HG02870 (cell line): ENCODE data around the gene TCEANC2.
"Not testable (repeated sequence)": the region's sequence is repeated elsewhere in the genome, so short reads cannot be mapped to it uniquely, and the experiment has no call there.

Experiments used
- ATAC-seq: cut with Tn5 transposase; IDR thresholded peaks from one replicate; pipeline ENCODE4 v1.9.1; 2021; ENCODE audit warnings: mild to moderate bottlenecking, moderate library complexity; ENCODE audit not compliant: unreplicated experiment

TCEANC2 gene

GRCh38 chr1:54024811-54025210, 28.6 kb upstream of the TCEANC2 start:
- ATAC-seq: not testable (repeated sequence)

DNA sequence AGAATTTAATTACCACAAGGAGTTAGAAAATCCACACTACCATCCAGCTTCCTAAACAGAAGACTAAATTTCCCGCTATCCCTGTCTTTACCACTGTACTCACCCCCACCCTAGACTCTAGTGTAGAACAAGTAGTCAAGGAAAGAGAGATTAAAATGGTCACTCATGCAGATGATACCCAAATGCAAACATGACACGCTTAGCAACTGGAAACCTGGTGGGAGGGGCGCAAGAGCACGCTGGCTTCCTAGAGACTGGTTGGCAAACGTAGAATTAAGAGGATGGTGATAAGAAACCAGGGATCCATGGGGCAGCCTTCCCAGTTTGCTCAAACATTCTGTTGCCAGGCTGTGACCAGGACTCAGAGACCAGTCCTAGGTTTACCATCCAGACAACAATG, 25.6 kb upstream of the TCEANC2 start:
- ATAC-seq: no peak

- no peak for ATAC-seq
These were observed 24.8 kb upstream of the TCEANC2 start for GRCh38 chr1:54028306-54029251.

- no peak for ATAC-seq
These were observed 15.9 kb upstream of the TCEANC2 start for GRCh38 chr1:54037476-54037875.

DNA sequence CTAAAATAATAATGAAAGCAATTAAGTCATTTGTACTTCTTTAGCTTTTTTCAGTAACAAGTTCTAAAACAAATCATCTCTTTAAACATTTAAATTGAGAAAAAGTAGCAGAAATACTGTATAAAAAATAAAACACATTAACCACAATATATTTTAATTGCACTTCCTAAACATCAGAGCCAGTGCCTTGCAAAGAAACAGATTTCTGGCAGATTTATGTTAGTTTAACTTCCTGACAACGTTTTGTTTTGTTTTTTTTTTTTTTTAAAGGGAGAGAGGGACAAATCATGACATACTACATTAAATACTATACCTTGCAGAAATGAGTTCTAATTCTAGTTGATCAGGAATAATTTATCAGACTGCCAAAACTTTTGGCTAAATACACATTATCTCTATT, 11.6 kb upstream of the TCEANC2 start:
- ATAC-seq: no peak

GRCh38 chr1:54045496-54045895, 7.9 kb upstream of the TCEANC2 start:
- no peak for ATAC-seq

- no peak for ATAC-seq
These were observed 6.6 kb upstream of the TCEANC2 start for GRCh38 chr1:54046671-54047383.

DNA sequence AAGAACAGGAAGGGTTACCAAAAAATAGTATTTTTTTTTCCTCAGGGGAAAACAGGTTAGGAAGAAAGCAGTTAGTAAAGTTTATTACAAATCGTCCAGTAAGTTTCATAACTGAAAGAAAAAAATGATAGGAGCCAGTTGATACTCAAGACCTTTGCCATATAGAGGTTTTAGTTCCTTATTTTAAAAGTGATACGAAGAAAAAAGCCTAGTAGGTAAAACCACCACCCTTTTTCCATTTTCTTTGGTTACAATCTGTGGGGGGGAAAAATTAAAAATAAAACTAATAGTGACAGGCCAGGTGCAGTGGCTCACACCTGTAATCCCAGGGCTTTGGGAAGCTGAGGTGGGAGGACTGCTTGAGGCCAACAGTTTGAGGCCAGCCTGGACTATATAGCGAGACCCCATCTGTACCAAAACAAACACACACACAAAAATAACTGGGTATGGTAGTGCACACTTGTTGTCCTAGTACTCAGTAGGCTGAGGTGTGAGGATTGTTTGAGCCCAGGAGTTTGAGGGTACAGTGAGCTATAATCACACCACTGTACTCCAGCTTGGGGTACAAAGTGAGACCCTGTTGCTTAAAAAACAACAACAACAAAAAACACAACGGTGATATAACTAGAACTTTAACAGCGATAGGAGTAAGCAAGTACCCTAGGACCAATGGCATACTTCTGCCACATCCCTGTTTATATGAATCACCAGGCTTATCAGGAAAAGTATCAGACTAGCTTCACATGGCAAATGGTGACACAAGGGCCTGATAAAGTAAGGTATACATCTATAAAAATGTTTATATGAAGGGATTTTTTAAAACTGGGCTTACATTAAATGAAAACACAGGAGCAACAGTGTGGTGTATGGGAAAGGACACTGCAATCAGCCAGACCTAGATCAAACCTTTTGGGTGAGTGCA, 5.8 kb upstream of the TCEANC2 start:
- ATAC-seq: no peak

DNA sequence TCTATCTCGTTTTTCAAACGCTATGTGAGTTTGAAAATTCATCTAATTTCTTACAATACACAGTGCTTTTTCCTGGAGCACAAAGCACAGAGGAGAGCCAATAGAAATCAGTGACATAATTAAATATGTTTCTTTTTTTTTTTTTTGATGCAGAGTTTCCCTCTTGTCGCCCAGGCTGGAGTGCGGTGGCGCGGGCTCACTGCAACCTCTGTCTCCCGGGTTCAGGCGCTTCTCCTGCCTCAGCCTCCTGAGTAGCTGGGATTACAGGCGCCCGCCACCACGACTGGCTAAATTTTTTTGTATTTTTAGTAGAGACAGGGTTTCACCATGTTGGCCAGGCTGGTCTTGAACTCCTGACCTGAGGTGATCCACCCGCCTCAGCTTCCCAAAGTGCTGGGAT, 3.0 kb upstream of the TCEANC2 start:
- ATAC-seq: not testable (repeated sequence)

DNA sequence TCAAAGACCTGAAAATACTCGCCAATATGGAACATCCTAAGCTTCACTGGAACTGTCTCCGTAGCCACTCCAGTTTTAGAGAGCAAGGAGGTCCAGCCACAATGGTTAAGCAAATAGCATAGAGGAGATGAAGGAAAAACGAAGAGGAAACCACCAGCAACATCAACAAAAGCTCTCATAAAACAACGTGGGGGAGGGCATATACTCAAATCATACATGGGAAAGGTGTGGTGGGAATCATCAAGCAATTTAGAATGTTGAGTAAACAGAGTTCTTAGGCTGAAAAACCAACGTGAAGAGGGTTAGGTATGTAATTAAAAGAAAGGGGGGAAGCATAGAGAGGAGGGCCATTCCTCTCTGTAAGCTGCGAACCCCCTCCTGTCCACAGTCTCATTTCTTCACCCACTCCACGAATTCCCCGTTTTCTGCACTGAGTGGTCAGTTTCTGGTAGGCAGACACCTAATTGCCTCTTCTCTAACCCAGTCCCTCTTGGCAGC, 1.4 kb upstream of the TCEANC2 start:
- no peak for ATAC-seq

- peak; percentile 16 for ATAC-seq
These were observed 926 bp upstream of the TCEANC2 start for GRCh38 chr1:54052431-54052933.

- no peak for ATAC-seq
These were observed 483 bp downstream of the TCEANC2 start for GRCh38 chr1:54053745-54054437.

DNA sequence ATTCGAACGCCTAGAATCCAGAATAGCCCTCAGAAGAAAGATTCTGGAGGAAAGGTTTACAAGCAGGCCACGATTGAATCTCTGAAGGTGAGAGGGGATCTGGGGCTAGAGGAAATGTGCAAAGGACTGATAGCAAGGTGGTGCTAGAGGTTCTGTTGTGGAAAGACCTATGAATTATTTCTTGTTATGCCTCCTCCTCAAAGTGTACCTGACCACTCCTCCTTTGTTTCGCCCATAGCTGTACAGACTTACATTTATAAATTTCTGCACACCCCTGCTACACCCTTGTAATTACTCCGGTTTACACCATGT, 986 bp downstream of the TCEANC2 start:
- ATAC-seq: no peak

- ATAC-seq: no peak
These were observed 10.9 kb downstream of the TCEANC2 start for GRCh38 chr1:54064299-54064698.

DNA sequence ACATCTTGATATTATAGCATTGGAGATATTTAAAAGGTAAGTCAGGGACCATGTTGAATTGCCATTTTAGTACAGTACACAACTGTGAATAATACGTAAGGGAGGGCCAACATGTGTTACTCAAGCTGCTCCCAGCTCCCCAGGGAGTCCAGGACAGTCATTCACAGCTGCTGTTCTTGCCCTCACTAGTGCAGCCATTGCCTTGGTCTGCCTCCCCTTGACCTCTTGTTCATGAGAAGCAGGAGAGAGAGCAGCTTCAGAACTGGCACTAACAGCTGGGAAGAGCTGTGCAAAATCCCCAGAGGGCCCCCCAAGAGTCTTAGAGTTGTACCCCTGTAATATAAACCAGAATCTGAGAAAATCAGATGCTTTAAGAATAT, 16.4 kb downstream of the TCEANC2 start:
- no peak for ATAC-seq

DNA sequence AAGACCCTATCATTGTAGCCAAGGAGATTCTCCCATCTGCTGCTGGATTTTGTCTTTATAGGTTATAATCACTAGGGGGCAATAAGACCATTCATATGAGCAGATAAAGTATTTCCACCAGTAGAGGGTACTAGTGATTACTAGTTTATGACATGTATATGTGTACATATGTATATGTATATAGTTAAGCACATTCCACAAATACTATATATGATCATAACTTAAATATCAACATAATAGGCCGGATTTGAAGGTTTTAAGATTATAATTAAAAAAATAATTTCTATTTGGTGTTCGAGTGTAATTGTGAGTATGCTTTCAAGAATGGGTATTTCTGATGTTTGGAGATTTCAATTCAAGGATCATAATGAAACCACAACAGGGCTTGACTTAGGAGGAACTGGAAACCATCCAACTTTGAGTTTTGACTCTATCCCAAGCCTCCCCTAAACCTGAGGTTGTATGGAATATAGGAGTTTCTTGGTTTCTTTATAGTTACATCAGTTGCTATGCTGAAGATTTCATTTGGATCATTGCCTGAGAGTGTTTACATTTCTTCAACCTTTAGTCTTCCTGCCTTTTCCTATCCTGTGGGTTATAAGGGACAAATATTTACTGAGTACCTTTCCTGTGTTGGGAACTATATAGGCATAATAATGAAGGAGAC, 16.9 kb downstream of the TCEANC2 start:
- peak; percentile 69 for ATAC-seq

GRCh38 chr1:54077359-54077758, 24.0 kb downstream of the TCEANC2 start:
- no peak for ATAC-seq

GRCh38 chr1:54080598-54081049, 27.2 kb downstream of the TCEANC2 start:
- no peak for ATAC-seq
